AG04449 (cell line): ENCODE measurements around the gene MCRS1.

Experiments used
- CTCF ChIA-PET: fragments of 350-600 bp; formaldehyde crosslinking; extraction: SDS; loops from one replicate; lab custom pipeline; 2021; ENCODE audit warnings: antibody characterized with exemption; lab: Yijun Ruan, JAX
- POLR2A ChIA-PET: fragments of 400-600, 350-600 bp; formaldehyde crosslinking; extraction: SDS; loops from one replicate; lab custom pipeline; 2020; ENCODE audit warnings: antibody characterized with exemption, inconsistent platforms; lab: Yijun Ruan, JAX
- DNase-seq: peaks from one replicate; pipeline ENCODE4 v3.0.0-alpha.2; 2010; ENCODE audit warnings: low read depth, low spot score
- H3K4me3 ChIP-seq: 2 replicates; pipeline ENCODE4 v1.5.1; 2011; ENCODE audit warnings: low read depth, mild to moderate bottlenecking, control low read depth, low read length
- TF ChIP-seq, protein P1 (sequence below): IDR thresholded peaks from one replicate; pipeline ENCODE4 v1.5.1; 2011; ENCODE audit warnings: mild to moderate bottlenecking, moderate library complexity, low read length, control low read depth, inconsistent platforms; ENCODE audit not compliant: insufficient read depth; ENCODE audit errors: missing control alignments

MCRS1 gene

DNA sequence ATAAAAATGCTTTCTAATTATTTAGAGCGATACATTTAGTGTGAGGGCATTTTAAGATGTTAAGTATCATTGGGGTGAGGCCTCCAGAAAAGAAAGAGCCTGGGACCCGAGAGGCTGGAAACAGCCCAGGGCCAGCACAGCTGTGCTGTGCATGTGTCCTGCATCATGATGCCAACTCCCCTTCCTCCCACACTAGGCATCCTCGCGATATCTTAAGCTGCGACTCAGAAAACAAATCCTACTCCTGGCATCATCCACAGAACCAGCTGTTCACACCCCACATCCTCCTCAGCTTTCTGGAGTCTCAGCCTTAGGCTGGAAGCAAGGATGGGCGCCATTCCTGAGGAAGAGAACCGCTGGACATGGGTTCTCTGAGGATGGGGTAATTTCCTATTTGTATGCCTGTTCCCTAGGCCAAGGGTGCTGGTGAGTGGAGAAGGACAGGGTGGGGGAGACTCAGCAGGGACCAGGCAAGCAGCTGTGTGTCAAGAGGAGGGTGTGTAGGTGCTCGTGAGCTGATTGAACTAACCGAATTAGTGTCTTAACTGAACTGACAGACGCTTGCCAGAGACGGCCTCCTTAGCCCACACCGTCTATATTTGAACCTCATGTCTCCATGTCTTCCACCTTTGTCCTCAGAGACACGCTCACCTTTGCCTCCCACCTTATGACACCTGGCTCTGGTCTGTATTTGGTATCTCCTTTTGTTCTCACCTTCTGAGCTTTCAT lies 15.6 kb upstream of the MCRS1 start:
- TF ChIP-seq, protein P1, sequence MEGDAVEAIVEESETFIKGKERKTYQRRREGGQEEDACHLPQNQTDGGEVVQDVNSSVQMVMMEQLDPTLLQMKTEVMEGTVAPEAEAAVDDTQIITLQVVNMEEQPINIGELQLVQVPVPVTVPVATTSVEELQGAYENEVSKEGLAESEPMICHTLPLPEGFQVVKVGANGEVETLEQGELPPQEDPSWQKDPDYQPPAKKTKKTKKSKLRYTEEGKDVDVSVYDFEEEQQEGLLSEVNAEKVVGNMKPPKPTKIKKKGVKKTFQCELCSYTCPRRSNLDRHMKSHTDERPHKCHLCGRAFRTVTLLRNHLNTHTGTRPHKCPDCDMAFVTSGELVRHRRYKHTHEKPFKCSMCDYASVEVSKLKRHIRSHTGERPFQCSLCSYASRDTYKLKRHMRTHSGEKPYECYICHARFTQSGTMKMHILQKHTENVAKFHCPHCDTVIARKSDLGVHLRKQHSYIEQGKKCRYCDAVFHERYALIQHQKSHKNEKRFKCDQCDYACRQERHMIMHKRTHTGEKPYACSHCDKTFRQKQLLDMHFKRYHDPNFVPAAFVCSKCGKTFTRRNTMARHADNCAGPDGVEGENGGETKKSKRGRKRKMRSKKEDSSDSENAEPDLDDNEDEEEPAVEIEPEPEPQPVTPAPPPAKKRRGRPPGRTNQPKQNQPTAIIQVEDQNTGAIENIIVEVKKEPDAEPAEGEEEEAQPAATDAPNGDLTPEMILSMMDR = no peak
- POLR2A ChIA-PET = no interaction called here
- DNase-seq = no peak
- CTCF ChIA-PET = interaction anchor here (0.9 to 12.1 kb wide), 8 partner anchors 13 to 295 kb away, joined by 3 to 176 read pairs (median 31); partner anchors contain the start of genes DNAJC22 and FAM186B
- no peak overlapping the region for H3K4me3 ChIP-seq

DNA sequence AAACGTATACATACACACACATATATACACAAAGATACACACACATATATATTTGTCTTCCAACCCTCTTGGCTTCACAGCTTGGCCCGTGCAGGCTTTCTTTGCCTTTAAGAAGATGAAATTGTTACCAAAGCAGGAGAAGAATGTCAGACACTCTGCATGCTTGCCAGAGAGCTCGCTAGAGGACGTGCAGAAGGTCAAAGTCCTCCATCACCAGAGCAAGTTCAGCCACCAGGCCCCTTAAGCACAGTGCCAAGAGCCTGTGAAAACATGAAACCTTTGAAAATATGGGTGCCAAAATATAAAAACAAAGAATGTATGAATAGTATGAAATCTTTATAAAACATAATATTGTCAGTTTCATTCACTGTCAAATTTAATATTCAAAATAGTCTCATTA lies 14.9 kb upstream of the MCRS1 start:
- H3K4me3 ChIP-seq = no peak overlapping the region
- DNase-seq = no peak
- TF ChIP-seq, protein P1 = no peak
- CTCF ChIA-PET = interaction anchor here (0.7 to 12.1 kb wide), 11 partner anchors 12 to 294 kb away, joined by 3 to 176 read pairs (median 21); partner anchors contain the start of genes DNAJC22 and FAM186B
- POLR2A ChIA-PET = no interaction called here

DNA sequence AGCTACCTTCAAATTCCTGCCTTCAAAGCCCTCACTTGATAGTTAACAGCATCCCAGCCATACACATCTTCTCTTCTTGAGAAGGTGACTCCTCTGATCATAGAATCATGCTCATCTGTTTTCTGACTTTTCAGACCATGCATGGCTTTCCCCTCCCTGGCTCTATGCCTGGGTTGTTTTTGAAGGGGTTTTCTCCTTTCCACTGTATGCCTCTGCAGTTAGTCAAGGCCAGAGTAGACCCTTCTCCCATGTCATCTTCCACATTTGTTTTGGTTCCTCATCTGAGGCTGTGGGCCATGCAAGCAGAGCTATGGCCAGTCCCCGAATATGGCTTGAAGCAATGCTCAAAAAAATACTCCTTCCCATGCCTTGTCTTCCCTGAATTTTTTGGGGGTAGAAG lies 14.3 kb upstream of the MCRS1 start:
- POLR2A ChIA-PET = no interaction called here
- TF ChIP-seq, protein P1 = no peak
- CTCF ChIA-PET = interaction anchor here (0.7 to 12.1 kb wide), 19 partner anchors 7 to 293 kb away, joined by 3 to 176 read pairs (median 16); partner anchors contain the start of genes DNAJC22, FAM186B and MCRS1
- no peak overlapping the region for H3K4me3 ChIP-seq
- no peak for DNase-seq

DNA sequence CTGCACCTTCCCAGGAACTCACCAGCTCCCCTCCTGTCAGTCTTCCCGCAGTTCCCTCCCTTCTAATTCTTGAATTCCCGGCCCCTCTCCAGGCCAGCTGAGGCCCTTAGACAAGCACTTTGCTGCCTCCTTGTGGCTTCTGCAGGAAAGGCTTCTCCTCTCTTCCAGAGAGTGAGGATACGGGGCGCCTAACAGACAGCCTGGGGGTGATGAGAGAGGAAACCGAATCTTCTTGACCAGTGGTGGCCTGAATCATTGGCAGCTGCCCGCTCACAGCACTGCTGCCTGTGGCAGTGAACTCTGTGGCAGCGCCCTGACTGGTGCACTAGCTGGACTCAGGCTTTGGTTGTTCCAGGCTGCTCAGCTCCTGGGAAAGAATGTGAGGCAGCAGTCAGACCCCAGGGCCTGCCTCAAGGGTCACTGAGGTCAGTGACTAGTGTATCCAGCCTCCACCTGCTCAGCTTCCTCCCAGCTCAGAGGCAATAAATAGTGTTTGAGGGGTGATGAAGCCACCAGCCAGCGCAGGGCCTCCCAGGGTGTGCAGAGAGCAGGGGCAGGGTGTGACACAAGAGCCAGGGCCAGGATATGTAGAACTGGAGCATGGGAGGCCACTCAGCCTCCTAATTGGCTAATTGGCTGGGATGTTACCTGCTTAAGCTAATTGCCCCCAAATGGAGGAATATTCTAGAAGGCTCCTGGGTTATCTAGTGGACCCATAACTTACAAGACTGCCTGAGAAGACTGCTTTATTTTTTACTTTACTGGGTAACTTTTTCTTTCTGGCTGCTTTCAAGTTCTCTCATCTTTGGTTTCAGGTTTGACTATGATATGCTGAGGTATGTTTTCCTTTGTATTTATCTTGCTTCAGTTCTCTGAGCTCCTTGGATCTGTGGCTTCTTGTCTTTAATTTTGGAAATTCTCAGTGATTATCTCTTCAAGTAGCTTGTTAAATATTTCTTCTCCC lies 12.9 kb upstream of the MCRS1 start:
- CTCF ChIA-PET = interaction anchor here (0.5 to 12.1 kb wide), 50 partner anchors 8 to 306 kb away, joined by 3 to 176 read pairs (median 6); partner anchors contain the start of genes C1QL4, DNAJC22, FAM186B and KCNH3
- POLR2A ChIA-PET = interaction anchor here (1.5 kb wide), 1 partner anchor 249 kb away, joined by 5 read pairs; no protein-coding TSS in a partner anchor
- H3K4me3 ChIP-seq = no peak overlapping the region
- DNase-seq = peak; percentile 9
- TF ChIP-seq, protein P1 = peak; percentile 93

DNA sequence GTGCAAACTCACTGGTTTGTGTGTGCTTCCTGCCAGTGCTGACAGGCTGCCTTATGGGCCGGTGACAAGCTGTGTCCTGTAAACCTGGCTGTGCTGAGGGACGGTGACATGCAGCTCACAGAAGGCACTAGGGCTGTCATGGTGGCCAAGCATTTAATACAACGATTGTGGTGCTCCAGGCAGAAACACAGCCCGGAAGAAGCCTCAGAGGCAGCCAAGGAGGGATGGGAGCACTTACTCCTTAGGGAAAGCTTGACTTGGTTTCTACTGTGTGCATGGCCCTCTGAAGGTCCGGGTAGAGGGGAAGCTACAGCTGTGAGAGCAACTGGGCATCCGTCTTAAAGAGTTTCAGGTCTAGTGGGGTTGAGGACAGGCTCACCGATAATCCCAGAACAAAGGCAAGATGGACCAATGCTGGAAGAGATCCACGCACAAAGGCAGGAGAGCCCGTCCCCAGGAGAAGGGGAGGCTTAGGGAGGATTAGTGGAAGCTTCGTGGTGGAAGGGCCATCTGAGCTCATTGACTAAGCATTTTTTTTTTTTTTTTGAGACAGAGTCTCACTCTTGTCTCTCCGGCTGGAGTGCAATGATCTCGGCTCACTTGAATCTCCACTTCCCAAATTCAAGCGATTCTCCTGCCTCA lies 10.7 kb upstream of the MCRS1 start:
- no peak for DNase-seq
- POLR2A ChIA-PET = no interaction called here
- no peak overlapping the region for H3K4me3 ChIP-seq
- TF ChIP-seq, protein P1 = no peak
- CTCF ChIA-PET = interaction anchor here (0.7 to 12.1 kb wide), 9 partner anchors 13 to 284 kb away, joined by 3 to 176 read pairs (median 12); partner anchors contain the start of gene PRPH
